Measurements from ENCODE around the gene UBE2J2. TPM values are rescaled to one million over a fixed set of nuclear protein-coding genes. Genes with fewer than 3 reads are reported as not detected.

The UBE2J2 gene
- 166 TPM for polyA plus RNA-seq (2012; ENCODE audit: insufficient read depth, insufficient read length, low read depth)

DNA sequence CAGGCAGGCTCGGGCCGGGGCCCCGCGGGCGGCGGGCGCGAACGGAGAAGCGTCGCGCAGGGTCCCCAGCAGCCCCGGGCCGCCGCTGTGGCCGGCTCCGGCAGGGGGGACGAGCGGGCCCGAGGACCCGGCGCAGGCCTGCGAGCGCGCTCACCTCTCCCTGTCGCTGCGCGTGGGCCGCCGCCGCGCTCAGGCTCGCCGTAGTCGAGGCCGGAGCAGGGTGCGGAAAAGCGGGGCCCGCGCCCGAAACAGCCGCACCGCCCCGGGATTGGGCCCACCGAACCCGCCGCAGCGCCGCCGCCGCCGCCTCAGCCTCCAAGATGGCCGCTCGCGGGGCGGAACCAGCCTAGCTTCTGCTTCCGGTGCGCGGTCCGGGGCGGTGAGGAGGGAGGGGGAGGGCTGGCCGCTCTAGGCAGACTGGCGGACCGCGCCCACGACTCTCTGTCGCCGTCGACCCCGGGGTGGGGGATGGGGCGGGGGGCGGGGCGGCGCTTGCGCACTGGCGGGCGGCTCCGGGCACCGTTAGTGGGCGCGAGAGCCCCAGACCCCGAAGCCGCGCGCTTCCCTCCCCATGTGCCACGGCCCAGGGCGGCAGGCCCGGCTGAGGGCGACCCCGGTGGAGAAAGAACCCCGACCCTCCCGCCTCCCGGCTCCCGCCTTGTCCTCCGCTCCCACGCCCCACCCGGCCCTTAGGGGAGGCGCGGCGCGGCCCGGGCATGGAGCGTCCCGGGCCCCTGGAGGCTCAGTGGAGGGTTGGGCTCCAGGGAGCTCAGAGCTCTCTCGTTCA lies at the start of gene UBE2J2:
Gene UBE2J2 (minus strand): TSS at position 343 of the 787 bp plus-strand sequence. CDS start 5,862 bp downstream, outside the sequence.
- TF ChIP-seq CTCF (IDR thresholded peaks at IDR 0.05; ENCODE audit: low read depth, low read length) = no peak
- H3K36me3 ChIP-seq = peaks cover 12% of the 10 kb centered on the region
- H3K9me3 ChIP-seq = no peaks in the 10 kb centered on the region
- H3K27me3 ChIP-seq = no peaks in the 10 kb centered on the region
- peak within 1 kb of the TSS; percentile 94 for H3K4me3 ChIP-seq (ENCODE audit: low read depth, low read length)
- no peaks in the 10 kb centered on the region for H3K4me1 ChIP-seq
- DNase-seq = peak; percentile 96

- Histone ChIP-seq H3K9me3 (no peaks in the 10 kb centered on the region), H3K4me3 (ENCODE audit: low read depth, low read length) (no peak overlapping the region), H3K4me1 (no peaks in the 10 kb centered on the region; the same call in 1 of the 2 replicates), H3K36me3 (peaks cover 43% of the 10 kb centered on the region), H3K27me3 (no peaks in the 10 kb centered on the region)
- TF ChIP-seq CTCF (IDR thresholded peaks at IDR 0.05; ENCODE audit: low read depth, low read length) = no peak
- DNase-seq = no peak
Observed at GRCh38 chr1:1322952-1323351, 49.3 kb upstream of the UBE2J2 start.

DNA sequence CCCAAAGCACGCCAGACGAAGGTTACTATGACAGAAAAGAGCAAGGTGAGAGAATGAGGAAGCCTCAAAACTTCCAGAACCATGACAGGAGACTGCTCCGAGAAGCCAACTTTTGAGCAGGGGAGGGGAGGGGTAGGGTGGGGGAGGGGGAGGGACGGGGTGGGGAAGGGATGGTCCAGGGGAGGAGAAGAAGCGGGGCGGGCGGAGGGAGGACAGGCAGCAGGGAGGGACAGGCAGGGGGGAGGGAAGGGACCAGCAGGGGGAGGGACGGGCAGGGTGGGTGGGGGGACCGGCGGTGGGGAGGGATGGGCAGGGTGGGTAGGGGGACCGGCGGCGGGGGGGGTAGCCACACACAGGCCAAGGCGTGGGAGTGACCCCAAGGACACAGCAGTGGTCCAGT lies 48.8 kb upstream of the UBE2J2 start:
- Histone ChIP-seq H3K36me3 (peaks cover 46% of the 10 kb centered on the region), H3K9me3 (no peaks in the 10 kb centered on the region), H3K27me3 (no peaks in the 10 kb centered on the region), H3K4me3 (ENCODE audit: low read depth, low read length) (no peak overlapping the region), H3K4me1 (no peaks in the 10 kb centered on the region; the same call in 1 of the 2 replicates)
- no peak for DNase-seq
- no peak for TF ChIP-seq CTCF (IDR thresholded peaks at IDR 0.05; ENCODE audit: low read depth, low read length)

DNA sequence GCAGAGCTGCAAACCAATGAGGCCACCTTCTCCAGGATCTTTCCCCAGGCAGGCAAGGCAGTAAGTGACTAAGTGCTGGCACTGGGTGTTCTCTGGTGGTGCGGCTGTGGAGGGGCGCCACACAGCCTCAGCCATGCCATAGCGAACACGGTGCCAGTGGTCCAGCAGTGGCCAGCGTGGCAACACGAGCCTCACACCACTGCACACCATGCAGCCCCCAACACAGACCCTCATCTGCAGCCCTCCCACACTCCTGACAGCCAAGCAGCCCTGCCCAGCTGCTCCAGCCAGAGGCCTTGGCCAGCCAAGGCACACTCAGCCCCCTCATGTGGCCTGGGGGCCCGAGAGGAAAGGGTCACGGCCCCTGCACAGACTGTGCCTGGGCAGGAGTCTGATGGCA lies 47.8 kb upstream of the UBE2J2 start:
- no peaks in the 10 kb centered on the region; the same call in 1 of the 2 replicates for H3K4me1 ChIP-seq

DNA sequence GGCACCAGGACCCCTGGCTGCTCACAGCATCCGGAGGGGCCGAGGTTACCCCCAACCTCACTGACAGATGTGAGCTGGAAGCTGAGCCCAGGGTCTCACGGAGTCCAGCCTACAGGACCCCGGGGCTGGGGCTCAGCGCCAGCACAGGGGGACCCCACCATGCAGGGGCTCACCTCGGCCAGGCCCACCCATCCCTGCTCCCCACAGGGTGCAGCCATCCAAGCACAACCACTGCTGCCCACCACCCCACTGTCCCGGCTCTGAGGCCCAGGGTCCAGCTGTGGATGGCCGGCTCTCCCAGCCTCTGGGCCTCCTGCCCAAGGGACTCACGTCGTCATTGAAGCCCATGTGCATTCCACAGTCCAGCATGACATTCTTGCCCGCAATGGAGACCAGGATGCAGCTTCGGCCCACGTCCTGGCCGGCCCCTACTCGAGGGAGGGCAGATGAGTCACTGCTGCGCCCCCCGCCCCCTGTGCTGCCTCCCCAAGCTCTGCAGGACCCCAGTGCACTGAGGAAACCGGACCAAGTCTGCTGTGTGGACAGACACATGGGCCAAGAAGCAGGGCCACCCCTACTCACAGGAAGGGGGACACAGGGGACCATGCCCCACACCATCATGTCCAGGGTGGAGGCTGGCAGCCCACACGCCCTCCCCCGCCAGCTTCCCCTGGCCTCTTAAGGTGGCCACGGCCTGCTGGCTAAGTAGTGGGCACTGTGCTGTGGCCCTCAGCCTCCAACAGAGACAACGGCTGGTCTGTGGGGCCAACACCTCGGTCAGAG lies 47.2 kb upstream of the UBE2J2 start:
- Histone ChIP-seq H3K27me3 (no peaks in the 10 kb centered on the region), H3K4me1 (no peaks in the 10 kb centered on the region; the same call in 1 of the 2 replicates), H3K36me3 (peaks cover 53% of the 10 kb centered on the region), H3K9me3 (no peaks in the 10 kb centered on the region), H3K4me3 (ENCODE audit: low read depth, low read length) (no peak overlapping the region)
- TF ChIP-seq CTCF (IDR thresholded peaks at IDR 0.05; ENCODE audit: low read depth, low read length) = no peak
- DNase-seq = no peak

More for the DNA sequence above, 47.8 kb upstream of the UBE2J2 start:
- Histone ChIP-seq H3K27me3 (no peaks in the 10 kb centered on the region), H3K36me3 (peaks cover 47% of the 10 kb centered on the region), H3K4me3 (ENCODE audit: low read depth, low read length) (no peak overlapping the region), H3K9me3 (no peaks in the 10 kb centered on the region)
- no peak for DNase-seq
- TF ChIP-seq CTCF (IDR thresholded peaks at IDR 0.05; ENCODE audit: low read depth, low read length) = no peak

Measured in BE2C (cell line).